Left renal pelvis (tissue), 4 donors: Measurements from ENCODE around the gene NR2E1. TPM values are rescaled to one million over a fixed set of nuclear protein-coding genes. Genes with fewer than 3 reads are reported as not detected.

Experiments
- DNase-seq, 4 donors: peaks; one replicate each; pipeline ENCODE4 v3.0.0-alpha.2; 2013; ENCODE audit warnings: low read depth in 4 of 4, low spot score in 3 of 4
- polyA plus RNA-seq, 4 donors: library from polyadenylated mRNA; unstranded; fragments of 120-200 nt; gene quantifications; one replicate each; pipeline ENCODE4 v1.2.1, GENCODE V29; 2013; ENCODE audit not compliant: insufficient read length in 4 of 4

NR2E1 gene
- polyA plus RNA-seq, 4 donors, result 0.05 TPM; not detected in 3

DNA sequence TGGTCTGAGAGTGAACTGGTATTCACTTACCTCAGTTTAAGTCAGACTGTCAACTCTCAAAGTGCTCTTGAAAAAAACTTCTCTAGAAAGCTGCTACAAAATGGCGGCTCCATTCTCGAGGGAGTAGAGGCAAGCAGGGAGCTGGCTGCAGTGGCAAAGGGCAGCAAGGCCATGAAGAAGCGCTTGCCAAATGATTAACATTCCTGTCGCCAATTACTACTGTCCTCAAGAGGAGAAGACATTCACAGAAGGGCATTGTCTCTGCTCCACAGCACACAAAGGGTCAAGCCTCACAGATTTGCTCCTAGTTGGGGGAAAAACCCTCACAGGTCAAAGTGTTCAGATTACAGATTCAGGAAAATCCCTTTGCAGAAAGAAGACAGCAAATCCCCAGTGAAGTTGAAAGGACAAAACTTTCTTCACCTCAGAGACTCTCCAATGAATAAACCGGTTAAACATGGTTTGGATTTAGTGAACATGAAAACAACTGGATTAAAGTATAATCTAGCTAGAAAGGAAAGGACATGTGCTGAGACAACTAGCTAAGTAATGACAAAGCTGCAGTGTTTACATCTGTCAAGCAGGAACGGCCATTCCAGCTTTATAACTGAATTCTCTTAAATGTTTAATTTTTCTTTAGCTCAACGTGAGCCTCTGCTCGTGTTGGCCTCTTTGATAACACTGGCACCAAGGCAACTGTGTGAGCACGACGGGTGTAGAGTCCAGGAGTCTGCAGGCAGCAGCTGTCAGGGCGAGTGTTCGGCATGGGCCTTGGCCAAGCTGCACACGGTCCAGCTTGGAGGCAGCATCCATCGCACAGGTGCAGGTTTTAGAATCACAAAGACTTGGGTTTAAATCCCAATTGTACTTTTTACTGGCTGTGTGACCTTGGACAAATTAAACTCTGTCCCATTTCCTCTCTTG is 37.6 kb downstream of the NR2E1 start:
- no peak for DNase-seq

DNA sequence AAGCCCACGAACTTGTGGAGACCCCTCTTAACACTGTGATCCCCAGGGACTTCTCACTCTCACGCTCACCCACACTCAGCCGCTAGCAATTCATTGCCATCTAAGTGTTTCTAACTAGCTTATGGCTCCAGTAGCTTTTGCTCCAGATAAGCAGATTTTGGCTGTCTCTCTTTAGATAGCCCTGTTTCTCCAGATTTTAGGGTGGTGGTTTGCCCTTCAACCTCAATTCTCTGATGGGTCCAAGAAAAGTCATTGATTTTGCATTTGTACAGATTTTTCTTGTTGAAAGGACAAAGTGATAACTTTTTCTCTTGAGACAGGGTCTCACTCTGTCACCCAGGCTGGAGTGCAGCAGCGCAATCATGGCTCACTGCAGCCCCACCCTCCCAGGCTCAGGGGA is 41.2 kb downstream of the NR2E1 start:
- DNase-seq, result no peak

DNA sequence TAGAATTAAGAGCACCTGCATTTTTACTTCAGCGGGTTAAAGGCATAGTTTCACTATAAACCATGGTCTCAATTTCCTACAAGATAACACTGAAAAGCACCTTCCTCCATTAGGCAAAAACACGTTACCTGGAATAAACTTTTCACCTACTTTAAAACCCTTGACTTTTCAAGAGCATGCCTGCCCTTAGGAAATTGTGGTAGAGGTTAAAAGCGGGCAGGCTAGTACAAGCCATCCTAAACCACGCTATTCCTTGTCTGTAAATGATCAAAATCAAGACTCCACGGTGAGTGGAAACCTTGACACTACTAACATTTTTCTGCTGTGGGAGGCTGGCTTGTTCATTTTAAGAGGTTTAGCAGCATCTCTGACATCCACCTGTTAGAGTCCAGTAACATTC is 43.9 kb downstream of the NR2E1 start:
- DNase-seq, result no peak

- no peak for DNase-seq
These were observed 44.7 kb downstream of the NR2E1 start for GRCh38 chr6:108210556-108210955.

GRCh38 chr6:108211671-108212070 is 45.8 kb downstream of the NR2E1 start:
- DNase-seq, result no peak

DNA sequence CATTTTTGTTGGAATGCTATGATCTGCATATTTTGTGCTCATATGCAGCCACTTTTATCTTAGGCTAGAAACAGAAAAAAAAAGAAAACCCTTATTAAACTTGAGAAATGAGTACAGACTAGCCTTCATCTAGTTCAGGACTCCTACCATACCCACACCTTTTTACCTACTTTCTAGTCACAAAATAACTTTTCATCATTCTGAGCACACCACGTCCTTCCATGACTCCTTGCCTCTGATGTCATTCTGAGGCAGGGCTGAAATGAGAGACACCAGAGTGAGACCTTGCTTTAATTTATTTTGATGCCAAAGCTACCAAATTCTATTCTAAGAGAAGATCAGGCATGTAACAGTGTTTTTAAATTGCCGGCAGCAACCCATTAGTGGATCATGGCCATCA is 56.2 kb downstream of the NR2E1 start:
- no peak for DNase-seq

DNA sequence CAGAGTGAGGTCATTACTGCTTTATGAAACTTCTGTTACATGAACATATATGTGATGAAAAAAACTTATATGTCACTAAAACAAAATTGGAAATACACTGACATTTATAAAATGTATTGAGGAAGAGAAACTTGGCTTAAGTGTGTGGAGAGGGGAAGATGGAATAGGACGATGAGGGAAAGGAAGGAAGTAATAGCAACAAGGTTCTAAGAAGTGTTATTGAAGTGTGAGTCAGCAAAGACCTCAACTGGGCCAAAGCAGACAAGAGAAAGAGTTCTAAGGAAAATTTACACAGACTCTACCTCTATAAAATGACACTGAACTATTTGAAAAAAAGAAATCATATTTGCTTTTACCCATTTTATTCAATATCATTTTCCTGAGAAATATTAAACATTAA is 56.7 kb downstream of the NR2E1 start:
- DNase-seq, result no peak

- no peak for DNase-seq
These were observed 61.5 kb downstream of the NR2E1 start for GRCh38 chr6:108227290-108227689.

- no peak for DNase-seq
These were observed 62.6 kb downstream of the NR2E1 start for GRCh38 chr6:108228416-108228815.

DNA sequence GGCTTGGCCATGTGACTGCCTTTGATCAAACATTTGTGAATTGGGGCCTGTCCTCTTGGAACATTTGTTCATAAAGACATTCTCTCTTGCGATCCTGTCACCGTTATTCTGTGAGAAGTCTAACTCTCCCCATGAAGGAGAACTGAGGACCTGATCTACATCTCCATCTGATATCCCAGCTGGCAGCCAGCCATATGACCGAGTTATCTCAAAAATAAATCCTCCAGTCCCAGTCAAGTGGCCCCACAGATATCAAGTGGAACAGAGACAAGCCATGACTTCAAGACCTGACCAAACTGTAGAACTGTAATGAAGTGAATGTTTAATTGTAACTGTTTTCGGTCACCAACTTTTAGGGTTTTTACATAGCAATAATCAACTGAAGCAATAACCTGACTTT is 69.3 kb downstream of the NR2E1 start:
- no peak for DNase-seq

DNA sequence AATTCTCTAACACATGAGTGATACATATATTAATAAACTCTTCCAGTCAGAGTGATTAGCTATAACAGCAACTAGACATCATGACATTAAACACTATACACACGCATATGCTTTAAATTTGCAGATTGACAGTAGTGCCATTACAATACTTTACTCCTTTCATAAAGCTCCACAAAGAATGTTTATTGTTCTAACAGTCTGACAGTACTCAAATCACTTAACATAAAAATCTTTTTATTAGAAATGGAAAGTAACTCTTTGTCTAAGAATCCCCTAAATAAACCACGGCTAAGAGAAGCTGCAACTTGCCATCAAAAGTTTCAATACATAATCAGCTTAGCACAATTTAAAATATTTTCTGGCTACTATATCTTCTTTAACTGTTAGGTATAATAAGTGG is 71.0 kb downstream of the NR2E1 start:
- no peak for DNase-seq

DNA sequence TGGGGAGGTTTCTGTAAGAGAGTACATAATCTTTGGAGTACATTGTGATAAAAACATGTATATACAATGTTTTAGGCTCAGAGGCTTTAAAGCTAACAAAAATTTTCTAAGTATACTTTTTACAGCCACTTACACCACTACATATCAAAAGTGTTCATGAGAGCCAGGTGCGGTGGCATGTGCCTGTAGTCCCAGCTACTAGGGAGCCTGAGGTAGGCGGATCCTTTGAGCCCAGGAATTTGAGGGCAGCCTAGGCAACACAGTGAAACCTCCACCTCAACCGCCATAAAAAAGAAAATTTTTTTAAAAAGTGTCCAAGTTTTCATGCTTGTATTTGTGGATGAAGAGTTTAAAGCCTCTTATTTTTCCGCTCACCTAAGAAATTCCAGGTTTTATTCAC is 72.5 kb downstream of the NR2E1 start:
- DNase-seq, result no peak

Other genes with a start within 250 kb of the NR2E1 start
- 100 to 1,000 TPM; 104 to 172 (median 152) TPM for gene SEC63, start 207.8 kb upstream of the NR2E1 start, polyA plus RNA-seq
- gene OSTM1, start 91.3 kb upstream of the NR2E1 start, polyA plus RNA-seq, result 10 to 100 TPM; 27.7 to 34.6 (median 30.0) TPM
- 100 to 1,000 TPM; 205 to 300 (median 248) TPM for gene SNX3, start 95.0 kb downstream of the NR2E1 start, polyA plus RNA-seq
- gene AFG1L, start 129.0 kb downstream of the NR2E1 start, polyA plus RNA-seq, result 1 to 10 TPM; 4.9 to 8.7 (median 7.3) TPM